ENCODE measurements around the gene GUK1. TPM values are rescaled to one million over a fixed set of nuclear protein-coding genes. Genes with fewer than 3 reads are reported as not detected.

The GUK1 gene
- total RNA-seq, 1 experiment from 2014 or later, result 111 TPM

DNA sequence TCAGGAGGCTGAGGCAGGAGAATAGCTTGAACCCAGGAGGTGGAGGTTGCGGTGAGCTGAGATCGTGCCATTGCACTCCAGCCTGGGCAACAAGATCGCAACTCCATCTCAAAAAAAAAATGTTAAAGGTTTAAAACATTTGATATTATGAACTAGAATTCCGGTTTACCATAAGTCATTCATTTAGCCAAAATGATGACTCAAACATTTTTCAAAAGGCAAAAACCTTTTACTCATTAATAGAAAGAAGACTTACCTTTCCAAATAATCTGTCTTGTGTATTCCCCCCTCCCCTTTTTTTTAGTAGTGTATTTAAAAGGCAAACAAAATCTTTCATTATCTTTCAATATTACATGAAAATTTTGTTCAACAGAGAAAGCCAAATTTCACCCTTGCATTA is 22.7 kb upstream of the GUK1 start (continued):
- no peak for TF ChIP-seq NR2C2 (CRISPR knock-in tag; IDR thresholded peaks at IDR 0.05)
- TF ChIP-seq, protein P1, sequence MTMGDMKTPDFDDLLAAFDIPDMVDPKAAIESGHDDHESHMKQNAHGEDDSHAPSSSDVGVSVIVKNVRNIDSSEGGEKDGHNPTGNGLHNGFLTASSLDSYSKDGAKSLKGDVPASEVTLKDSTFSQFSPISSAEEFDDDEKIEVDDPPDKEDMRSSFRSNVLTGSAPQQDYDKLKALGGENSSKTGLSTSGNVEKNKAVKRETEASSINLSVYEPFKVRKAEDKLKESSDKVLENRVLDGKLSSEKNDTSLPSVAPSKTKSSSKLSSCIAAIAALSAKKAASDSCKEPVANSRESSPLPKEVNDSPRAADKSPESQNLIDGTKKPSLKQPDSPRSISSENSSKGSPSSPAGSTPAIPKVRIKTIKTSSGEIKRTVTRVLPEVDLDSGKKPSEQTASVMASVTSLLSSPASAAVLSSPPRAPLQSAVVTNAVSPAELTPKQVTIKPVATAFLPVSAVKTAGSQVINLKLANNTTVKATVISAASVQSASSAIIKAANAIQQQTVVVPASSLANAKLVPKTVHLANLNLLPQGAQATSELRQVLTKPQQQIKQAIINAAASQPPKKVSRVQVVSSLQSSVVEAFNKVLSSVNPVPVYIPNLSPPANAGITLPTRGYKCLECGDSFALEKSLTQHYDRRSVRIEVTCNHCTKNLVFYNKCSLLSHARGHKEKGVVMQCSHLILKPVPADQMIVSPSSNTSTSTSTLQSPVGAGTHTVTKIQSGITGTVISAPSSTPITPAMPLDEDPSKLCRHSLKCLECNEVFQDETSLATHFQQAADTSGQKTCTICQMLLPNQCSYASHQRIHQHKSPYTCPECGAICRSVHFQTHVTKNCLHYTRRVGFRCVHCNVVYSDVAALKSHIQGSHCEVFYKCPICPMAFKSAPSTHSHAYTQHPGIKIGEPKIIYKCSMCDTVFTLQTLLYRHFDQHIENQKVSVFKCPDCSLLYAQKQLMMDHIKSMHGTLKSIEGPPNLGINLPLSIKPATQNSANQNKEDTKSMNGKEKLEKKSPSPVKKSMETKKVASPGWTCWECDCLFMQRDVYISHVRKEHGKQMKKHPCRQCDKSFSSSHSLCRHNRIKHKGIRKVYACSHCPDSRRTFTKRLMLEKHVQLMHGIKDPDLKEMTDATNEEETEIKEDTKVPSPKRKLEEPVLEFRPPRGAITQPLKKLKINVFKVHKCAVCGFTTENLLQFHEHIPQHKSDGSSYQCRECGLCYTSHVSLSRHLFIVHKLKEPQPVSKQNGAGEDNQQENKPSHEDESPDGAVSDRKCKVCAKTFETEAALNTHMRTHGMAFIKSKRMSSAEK (CRISPR knock-in tag; IDR thresholded peaks at IDR 0.05; ENCODE audit: borderline replicate concordance), result no peak
- TF ChIP-seq, protein P2, sequence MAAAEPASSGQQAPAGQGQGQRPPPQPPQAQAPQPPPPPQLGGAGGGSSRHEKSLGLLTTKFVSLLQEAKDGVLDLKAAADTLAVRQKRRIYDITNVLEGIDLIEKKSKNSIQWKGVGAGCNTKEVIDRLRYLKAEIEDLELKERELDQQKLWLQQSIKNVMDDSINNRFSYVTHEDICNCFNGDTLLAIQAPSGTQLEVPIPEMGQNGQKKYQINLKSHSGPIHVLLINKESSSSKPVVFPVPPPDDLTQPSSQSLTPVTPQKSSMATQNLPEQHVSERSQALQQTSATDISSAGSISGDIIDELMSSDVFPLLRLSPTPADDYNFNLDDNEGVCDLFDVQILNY (CRISPR knock-in tag; IDR thresholded peaks at IDR 0.05), result no peak

DNA sequence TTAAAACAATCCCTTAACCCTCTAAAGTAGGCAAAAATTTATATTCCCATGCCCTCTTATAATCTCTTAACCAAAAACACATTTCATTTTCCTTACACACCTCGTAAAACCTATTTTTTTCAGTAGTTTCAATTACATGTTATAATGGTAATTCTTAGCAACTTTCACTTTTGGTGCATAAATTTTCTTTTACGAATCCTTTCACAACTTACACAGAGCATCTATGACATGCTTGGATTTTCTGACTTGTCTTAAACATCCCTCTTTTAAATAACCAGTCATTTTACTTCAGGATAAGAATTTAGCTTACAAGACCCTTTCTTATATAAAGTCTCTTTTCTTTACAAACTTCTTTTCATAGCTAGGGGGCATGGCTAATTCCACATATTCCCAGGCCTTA is 22.0 kb upstream of the GUK1 start:
- no peak for TF ChIP-seq OVOL2 (CRISPR knock-in tag; IDR thresholded peaks at IDR 0.05; ENCODE audit: borderline replicate concordance)
- no peak for TF ChIP-seq FOXP1 (CRISPR knock-in tag; IDR thresholded peaks at IDR 0.05; ENCODE audit: borderline replicate concordance)
- TF ChIP-seq ZNF671 (CRISPR knock-in tag; IDR thresholded peaks at IDR 0.05), result no peak
- TF ChIP-seq GRHL2 (CRISPR knock-in tag; IDR thresholded peaks at IDR 0.05; ENCODE audit: insufficient replicate concordance, severe bottlenecking), result no peak
- TF ChIP-seq, protein P3, sequence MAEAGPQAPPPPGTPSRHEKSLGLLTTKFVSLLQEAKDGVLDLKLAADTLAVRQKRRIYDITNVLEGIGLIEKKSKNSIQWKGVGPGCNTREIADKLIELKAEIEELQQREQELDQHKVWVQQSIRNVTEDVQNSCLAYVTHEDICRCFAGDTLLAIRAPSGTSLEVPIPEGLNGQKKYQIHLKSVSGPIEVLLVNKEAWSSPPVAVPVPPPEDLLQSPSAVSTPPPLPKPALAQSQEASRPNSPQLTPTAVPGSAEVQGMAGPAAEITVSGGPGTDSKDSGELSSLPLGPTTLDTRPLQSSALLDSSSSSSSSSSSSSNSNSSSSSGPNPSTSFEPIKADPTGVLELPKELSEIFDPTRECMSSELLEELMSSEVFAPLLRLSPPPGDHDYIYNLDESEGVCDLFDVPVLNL (CRISPR knock-in tag; IDR thresholded peaks at IDR 0.05; ENCODE audit: borderline replicate concordance, low read depth), result no peak
- TF ChIP-seq, protein P4, sequence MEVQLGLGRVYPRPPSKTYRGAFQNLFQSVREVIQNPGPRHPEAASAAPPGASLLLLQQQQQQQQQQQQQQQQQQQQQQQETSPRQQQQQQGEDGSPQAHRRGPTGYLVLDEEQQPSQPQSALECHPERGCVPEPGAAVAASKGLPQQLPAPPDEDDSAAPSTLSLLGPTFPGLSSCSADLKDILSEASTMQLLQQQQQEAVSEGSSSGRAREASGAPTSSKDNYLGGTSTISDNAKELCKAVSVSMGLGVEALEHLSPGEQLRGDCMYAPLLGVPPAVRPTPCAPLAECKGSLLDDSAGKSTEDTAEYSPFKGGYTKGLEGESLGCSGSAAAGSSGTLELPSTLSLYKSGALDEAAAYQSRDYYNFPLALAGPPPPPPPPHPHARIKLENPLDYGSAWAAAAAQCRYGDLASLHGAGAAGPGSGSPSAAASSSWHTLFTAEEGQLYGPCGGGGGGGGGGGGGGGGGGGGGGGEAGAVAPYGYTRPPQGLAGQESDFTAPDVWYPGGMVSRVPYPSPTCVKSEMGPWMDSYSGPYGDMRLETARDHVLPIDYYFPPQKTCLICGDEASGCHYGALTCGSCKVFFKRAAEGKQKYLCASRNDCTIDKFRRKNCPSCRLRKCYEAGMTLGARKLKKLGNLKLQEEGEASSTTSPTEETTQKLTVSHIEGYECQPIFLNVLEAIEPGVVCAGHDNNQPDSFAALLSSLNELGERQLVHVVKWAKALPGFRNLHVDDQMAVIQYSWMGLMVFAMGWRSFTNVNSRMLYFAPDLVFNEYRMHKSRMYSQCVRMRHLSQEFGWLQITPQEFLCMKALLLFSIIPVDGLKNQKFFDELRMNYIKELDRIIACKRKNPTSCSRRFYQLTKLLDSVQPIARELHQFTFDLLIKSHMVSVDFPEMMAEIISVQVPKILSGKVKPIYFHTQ (CRISPR knock-in tag; IDR thresholded peaks at IDR 0.05), result no peak
- TF ChIP-seq, protein P5, sequence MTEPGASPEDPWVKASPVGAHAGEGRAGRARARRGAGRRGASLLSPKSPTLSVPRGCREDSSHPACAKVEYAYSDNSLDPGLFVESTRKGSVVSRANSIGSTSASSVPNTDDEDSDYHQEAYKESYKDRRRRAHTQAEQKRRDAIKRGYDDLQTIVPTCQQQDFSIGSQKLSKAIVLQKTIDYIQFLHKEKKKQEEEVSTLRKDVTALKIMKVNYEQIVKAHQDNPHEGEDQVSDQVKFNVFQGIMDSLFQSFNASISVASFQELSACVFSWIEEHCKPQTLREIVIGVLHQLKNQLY (CRISPR knock-in tag; IDR thresholded peaks at IDR 0.05), result no peak
- no peak for TF ChIP-seq ZNF263 (CRISPR knock-in tag; IDR thresholded peaks at IDR 0.05; ENCODE audit: low read depth)
- TF ChIP-seq, protein P6, sequence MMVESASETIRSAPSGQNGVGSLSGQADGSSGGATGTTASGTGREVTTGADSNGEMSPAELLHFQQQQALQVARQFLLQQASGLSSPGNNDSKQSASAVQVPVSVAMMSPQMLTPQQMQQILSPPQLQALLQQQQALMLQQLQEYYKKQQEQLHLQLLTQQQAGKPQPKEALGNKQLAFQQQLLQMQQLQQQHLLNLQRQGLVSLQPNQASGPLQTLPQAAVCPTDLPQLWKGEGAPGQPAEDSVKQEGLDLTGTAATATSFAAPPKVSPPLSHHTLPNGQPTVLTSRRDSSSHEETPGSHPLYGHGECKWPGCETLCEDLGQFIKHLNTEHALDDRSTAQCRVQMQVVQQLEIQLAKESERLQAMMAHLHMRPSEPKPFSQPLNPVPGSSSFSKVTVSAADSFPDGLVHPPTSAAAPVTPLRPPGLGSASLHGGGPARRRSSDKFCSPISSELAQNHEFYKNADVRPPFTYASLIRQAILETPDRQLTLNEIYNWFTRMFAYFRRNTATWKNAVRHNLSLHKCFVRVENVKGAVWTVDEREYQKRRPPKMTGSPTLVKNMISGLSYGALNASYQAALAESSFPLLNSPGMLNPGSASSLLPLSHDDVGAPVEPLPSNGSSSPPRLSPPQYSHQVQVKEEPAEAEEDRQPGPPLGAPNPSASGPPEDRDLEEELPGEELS (CRISPR knock-in tag; IDR thresholded peaks at IDR 0.05), result no peak
- no peak for TF ChIP-seq ZNF396 (CRISPR knock-in tag; IDR thresholded peaks at IDR 0.05; ENCODE audit: borderline replicate concordance)
- TF ChIP-seq, protein P7, sequence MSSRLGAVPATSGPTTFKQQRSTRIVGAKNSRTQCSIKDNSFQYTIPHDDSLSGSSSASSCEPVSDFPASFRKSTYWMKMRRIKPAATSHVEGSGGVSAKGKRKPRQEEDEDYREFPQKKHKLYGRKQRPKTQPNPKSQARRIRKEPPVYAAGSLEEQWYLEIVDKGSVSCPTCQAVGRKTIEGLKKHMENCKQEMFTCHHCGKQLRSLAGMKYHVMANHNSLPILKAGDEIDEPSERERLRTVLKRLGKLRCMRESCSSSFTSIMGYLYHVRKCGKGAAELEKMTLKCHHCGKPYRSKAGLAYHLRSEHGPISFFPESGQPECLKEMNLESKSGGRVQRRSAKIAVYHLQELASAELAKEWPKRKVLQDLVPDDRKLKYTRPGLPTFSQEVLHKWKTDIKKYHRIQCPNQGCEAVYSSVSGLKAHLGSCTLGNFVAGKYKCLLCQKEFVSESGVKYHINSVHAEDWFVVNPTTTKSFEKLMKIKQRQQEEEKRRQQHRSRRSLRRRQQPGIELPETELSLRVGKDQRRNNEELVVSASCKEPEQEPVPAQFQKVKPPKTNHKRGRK (CRISPR knock-in tag; IDR thresholded peaks at IDR 0.05; ENCODE audit: borderline replicate concordance), result no peak
- TF ChIP-seq, protein P8, sequence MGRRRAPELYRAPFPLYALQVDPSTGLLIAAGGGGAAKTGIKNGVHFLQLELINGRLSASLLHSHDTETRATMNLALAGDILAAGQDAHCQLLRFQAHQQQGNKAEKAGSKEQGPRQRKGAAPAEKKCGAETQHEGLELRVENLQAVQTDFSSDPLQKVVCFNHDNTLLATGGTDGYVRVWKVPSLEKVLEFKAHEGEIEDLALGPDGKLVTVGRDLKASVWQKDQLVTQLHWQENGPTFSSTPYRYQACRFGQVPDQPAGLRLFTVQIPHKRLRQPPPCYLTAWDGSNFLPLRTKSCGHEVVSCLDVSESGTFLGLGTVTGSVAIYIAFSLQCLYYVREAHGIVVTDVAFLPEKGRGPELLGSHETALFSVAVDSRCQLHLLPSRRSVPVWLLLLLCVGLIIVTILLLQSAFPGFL (CRISPR knock-in tag; IDR thresholded peaks at IDR 0.05; ENCODE audit: borderline replicate concordance), result no peak
- no peak for TF ChIP-seq CREB1 (CRISPR knock-in tag; IDR thresholded peaks at IDR 0.05)
- no peak for TF ChIP-seq ZNF121 (CRISPR knock-in tag; IDR thresholded peaks at IDR 0.05)
- TF ChIP-seq, protein P9, sequence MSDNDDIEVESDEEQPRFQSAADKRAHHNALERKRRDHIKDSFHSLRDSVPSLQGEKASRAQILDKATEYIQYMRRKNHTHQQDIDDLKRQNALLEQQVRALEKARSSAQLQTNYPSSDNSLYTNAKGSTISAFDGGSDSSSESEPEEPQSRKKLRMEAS (CRISPR knock-in tag; IDR thresholded peaks at IDR 0.05), result no peak
- H3K4me1 Mint-ChIP-seq, result no peaks in the 10 kb centered on the region
- DNase-seq (ENCODE audit: low spot score) (no peak), ATAC-seq (no peak)
- no peak overlapping the region for H3K4me3 Mint-ChIP-seq
- ChIA-PET CTCF (no interaction called here), POLR2A (no interaction called here)
- H3K36me3 Mint-ChIP-seq, result peaks cover 20% of the 10 kb centered on the region
- peaks cover 48% of the 10 kb centered on the region for H3K9me3 Mint-ChIP-seq
- peaks cover 39% of the 10 kb centered on the region for H3K27me3 Mint-ChIP-seq (ENCODE audit: low read depth)
- H3K27ac Mint-ChIP-seq, result no peak overlapping the region
